ACC112 (cell line): ENCODE measurements around the gene OPN1MW.
"Not testable (repeated sequence)": the region's sequence is repeated elsewhere in the genome, so short reads cannot be mapped to it uniquely, and the experiment has no call there.

ENCODE experiments used
- H2AFZ ChIP-seq: fragments of 200-600 bp; sonication (generic); one replicate; pipeline ENCODE4 v1.6.0; 2017; ENCODE audit warnings: antibody characterized with exemption, low read length; ENCODE audit not compliant: unreplicated experiment
- H3K27ac ChIP-seq: fragments of 200-600 bp; sonication (generic); 2 replicates; pipeline ENCODE4 v1.5.1; 2014; ENCODE audit warnings: low read depth, mild to moderate bottlenecking, antibody characterized with exemption, low read length, moderate library complexity
- H3K27me3 ChIP-seq: fragments of 200-600 bp; sonication (generic); 2 replicates; pipeline ENCODE4 v1.6.1; 2014; ENCODE audit warnings: mild to moderate bottlenecking, antibody characterized with exemption, low read length, moderate library complexity, mixed read lengths; ENCODE audit not compliant: insufficient read depth
- H3K36me3 ChIP-seq: fragments of 200-600 bp; sonication (generic); 2 replicates; pipeline ENCODE4 v1.6.1; 2016; ENCODE audit warnings: mild to moderate bottlenecking, antibody characterized with exemption, low read length, moderate library complexity, mixed read lengths; ENCODE audit not compliant: insufficient read depth
- H3K4me1 ChIP-seq: fragments of 200-600 bp; sonication (generic); one replicate; pipeline ENCODE4 v1.6.1; 2016; ENCODE audit warnings: low read length, mixed read lengths; ENCODE audit not compliant: insufficient read depth, unreplicated experiment, control insufficient read depth
- H3K4me3 ChIP-seq: fragments of 200-600 bp; sonication (generic); 2 replicates; pipeline ENCODE4 v1.5.1; 2014; ENCODE audit warnings: mild to moderate bottlenecking, low read depth, low read length
- H3K79me2 ChIP-seq: fragments of 200-600 bp; sonication (generic); one replicate; pipeline ENCODE4 v1.6.0; 2016; ENCODE audit warnings: low read length; ENCODE audit not compliant: control insufficient read depth, unreplicated experiment, insufficient read depth

The OPN1MW gene

DNA sequence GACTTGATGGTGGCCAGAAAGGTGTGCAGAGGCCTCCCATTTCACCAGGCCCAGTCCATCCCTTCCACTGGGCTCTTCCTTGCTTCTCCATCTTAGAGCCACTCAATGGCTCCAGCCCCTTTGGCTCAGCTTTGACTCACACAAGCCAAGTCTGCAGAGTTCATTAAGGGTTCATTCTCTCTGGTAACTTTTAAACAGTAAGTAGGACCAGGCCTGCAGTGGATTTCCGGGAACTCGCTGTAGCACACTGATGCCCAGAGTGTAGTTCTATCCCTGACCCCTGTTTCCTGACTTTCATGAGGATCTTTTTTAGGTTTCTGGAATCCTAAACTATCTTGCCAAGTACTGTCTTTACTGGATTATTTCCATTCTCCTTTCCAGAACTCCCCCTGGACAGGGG is 25.2 kb upstream of the OPN1MW start:
- H3K79me2 ChIP-seq, H3K4me1 ChIP-seq, H3K36me3 ChIP-seq, H3K27ac ChIP-seq, H2AFZ ChIP-seq, H3K4me3 ChIP-seq, H3K27me3 ChIP-seq: not testable (repeated sequence)

- H2AFZ ChIP-seq, H3K36me3 ChIP-seq, H3K4me3 ChIP-seq, H3K27me3 ChIP-seq, H3K4me1 ChIP-seq, H3K27ac ChIP-seq, H3K79me2 ChIP-seq: not testable (repeated sequence)
Measured at GRCh38 chrX:154159345-154159744, 23.1 kb upstream of the OPN1MW start.

- not testable (repeated sequence) for H3K4me3 ChIP-seq, H3K27me3 ChIP-seq, H2AFZ ChIP-seq, H3K36me3 ChIP-seq, H3K4me1 ChIP-seq, H3K27ac ChIP-seq, H3K79me2 ChIP-seq
Measured at GRCh38 chrX:154164902-154165301, 17.5 kb upstream of the OPN1MW start.

DNA sequence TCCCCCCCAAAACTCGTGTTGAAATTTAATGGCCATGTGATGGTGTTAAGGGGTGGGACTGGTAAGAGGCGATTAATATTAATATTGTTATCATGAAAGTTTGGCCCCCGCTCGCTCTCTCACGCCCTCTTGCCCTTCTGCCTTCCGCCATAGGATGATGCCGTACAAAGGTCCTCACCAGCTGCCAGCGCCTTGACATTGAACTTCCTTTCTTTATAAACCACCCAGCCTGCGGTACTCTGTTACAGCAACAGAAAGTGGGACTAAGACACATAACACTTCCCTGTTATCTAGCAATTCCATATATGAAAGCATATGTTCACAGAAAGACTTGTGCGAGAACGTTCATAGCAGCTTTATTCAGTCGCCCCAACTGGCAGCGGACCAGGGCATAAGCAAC is 14.0 kb upstream of the OPN1MW start:
- not testable (repeated sequence) for H3K4me1 ChIP-seq, H3K27me3 ChIP-seq, H3K4me3 ChIP-seq, H3K79me2 ChIP-seq, H3K36me3 ChIP-seq, H2AFZ ChIP-seq, H3K27ac ChIP-seq

GRCh38 chrX:154172535-154172943 is 9.9 kb upstream of the OPN1MW start:
- H3K36me3 ChIP-seq, H3K27me3 ChIP-seq, H3K27ac ChIP-seq, H3K79me2 ChIP-seq, H3K4me1 ChIP-seq, H2AFZ ChIP-seq, H3K4me3 ChIP-seq: not testable (repeated sequence)

GRCh38 chrX:154174356-154174755 is 8.0 kb upstream of the OPN1MW start:
- not testable (repeated sequence) for H3K36me3 ChIP-seq, H3K27ac ChIP-seq, H3K4me1 ChIP-seq, H3K27me3 ChIP-seq, H2AFZ ChIP-seq, H3K4me3 ChIP-seq, H3K79me2 ChIP-seq

DNA sequence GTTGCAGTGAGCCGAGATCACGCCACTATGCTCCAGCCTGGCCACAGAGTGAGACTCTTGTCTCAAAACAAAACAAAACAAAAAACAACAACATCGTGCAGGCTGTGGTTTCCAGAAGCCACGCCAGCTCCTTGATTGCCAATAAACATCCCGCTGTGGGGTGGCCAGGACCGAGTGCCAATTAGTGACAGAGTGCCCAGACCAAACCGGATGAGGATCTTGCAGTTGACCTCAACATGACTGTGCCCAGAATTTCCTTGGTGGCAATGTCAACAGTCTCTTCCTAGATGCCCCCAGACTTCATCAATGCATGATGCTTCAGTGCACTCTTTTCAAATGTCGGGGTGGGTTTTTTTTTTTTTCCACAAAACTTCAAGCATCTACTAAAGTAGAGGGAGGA is 1.4 kb downstream of the OPN1MW start:
- H3K4me1 ChIP-seq, H3K79me2 ChIP-seq, H3K36me3 ChIP-seq, H3K27ac ChIP-seq, H2AFZ ChIP-seq, H3K4me3 ChIP-seq, H3K27me3 ChIP-seq: not testable (repeated sequence)

DNA sequence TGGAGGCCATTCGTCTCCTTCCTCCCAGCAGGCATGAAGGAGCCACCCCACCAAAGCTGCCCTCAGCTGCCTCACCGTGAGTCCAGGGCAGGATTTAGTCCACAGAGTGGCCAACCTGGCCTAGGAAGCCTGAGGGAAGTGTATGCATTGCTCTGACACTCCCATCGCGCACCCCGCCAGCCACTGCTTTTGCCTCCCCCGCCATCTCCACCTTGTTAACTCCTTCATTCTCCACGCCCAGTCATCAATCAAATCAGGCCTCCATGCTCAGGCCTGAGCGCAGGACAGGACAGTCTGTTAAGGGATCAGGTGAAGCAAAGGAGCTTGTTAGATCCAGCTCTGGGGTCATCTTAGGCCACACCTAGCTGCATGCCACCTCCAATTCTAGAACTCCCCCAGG is 10.4 kb downstream of the OPN1MW start:
- H3K4me3 ChIP-seq, H3K27ac ChIP-seq, H3K4me1 ChIP-seq, H3K27me3 ChIP-seq, H3K36me3 ChIP-seq, H2AFZ ChIP-seq, H3K79me2 ChIP-seq: not testable (repeated sequence)

- not testable (repeated sequence) for H2AFZ ChIP-seq, H3K27me3 ChIP-seq, H3K27ac ChIP-seq, H3K79me2 ChIP-seq, H3K4me1 ChIP-seq, H3K36me3 ChIP-seq, H3K4me3 ChIP-seq
Measured at GRCh38 chrX:154194316-154194715, 11.9 kb downstream of the OPN1MW start.

DNA sequence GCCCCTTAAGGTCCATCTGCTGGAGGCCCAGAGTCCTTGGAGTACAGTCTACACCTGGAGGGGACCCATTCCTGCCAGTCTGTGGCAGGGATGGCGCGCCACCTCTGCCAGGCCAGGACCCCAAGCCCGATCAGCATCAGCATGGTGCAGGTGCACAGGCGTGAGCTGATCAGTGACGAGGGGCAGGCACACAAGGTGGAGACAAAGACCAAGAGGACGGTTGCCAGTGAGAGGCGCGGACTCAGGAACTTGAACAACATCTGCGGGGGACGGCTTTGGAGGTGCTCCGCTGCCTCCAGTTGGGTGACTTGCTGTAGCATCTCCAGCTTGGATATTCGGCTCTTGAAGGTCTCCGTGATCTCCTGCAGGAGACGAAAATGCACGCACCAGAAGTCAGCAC is 14.1 kb downstream of the OPN1MW start:
- H2AFZ ChIP-seq, H3K4me3 ChIP-seq, H3K4me1 ChIP-seq, H3K36me3 ChIP-seq, H3K27me3 ChIP-seq, H3K27ac ChIP-seq, H3K79me2 ChIP-seq: not testable (repeated sequence)

- H2AFZ ChIP-seq, H3K4me1 ChIP-seq, H3K79me2 ChIP-seq, H3K36me3 ChIP-seq, H3K27me3 ChIP-seq, H3K4me3 ChIP-seq, H3K27ac ChIP-seq: not testable (repeated sequence)
Measured at GRCh38 chrX:154209670-154210418, 27.4 kb downstream of the OPN1MW start.
